Activated CD8-positive, alpha-beta memory T cell treated with anti-CD3 and anti-CD28 coated beads for 1 hour (primary cell): Measurements from ENCODE around the gene MCTP2.
"Not testable (repeated sequence)": the region's sequence is repeated elsewhere in the genome, so short reads cannot be mapped to it uniquely, and the experiment has no call there.

Experiments used
- DNase-seq, 2 donors: peaks; one replicate each; pipeline ENCODE4 v3.0.0-alpha.2; 2020; ENCODE audit warnings: low read depth in 1 of 2; ENCODE audit errors: extremely low read depth in 1 of 2

Gene MCTP2

GRCh38 chr15:94234300-94234699 is 2.9 kb downstream of the MCTP2 start:
- no peak for DNase-seq

GRCh38 chr15:94235041-94235440 is 3.7 kb downstream of the MCTP2 start:
- no peak for DNase-seq

GRCh38 chr15:94235646-94236045 is 4.3 kb downstream of the MCTP2 start:
- DNase-seq, result no peak

- DNase-seq, result no peak
Observed at GRCh38 chr15:94236608-94237007, 5.2 kb downstream of the MCTP2 start.

GRCh38 chr15:94237903-94238302 is 6.5 kb downstream of the MCTP2 start:
- DNase-seq, result no peak

GRCh38 chr15:94238539-94239118 is 7.3 kb downstream of the MCTP2 start:
- no peak for DNase-seq

GRCh38 chr15:94239474-94239873 is 8.1 kb downstream of the MCTP2 start:
- DNase-seq, result no peak

GRCh38 chr15:94240480-94240879 is 9.1 kb downstream of the MCTP2 start:
- no peak for DNase-seq

GRCh38 chr15:94242257-94242656 is 10.9 kb downstream of the MCTP2 start:
- no peak for DNase-seq

- not testable (repeated sequence) for DNase-seq
Observed at GRCh38 chr15:94243003-94243402, 11.6 kb downstream of the MCTP2 start.

- no peak for DNase-seq
Observed at GRCh38 chr15:94243418-94243817, 12.1 kb downstream of the MCTP2 start.

GRCh38 chr15:94246016-94246415 is 14.7 kb downstream of the MCTP2 start:
- DNase-seq, result no peak

- no peak for DNase-seq
Observed at GRCh38 chr15:94247789-94248638, 16.7 kb downstream of the MCTP2 start.

- DNase-seq, result no peak
Observed at GRCh38 chr15:94250801-94251200, 19.4 kb downstream of the MCTP2 start.

- DNase-seq, result no peak
Observed at GRCh38 chr15:94252223-94252766, 20.9 kb downstream of the MCTP2 start.

GRCh38 chr15:94252906-94253491 is 21.6 kb downstream of the MCTP2 start:
- DNase-seq, result no peak

GRCh38 chr15:94253742-94254141 is 22.4 kb downstream of the MCTP2 start:
- DNase-seq, result no peak

- DNase-seq, result no peak
Observed at GRCh38 chr15:94255540-94255939, 24.2 kb downstream of the MCTP2 start.

- no peak for DNase-seq
Observed at GRCh38 chr15:94256511-94256910, 25.1 kb downstream of the MCTP2 start.

GRCh38 chr15:94257776-94258175 is 26.4 kb downstream of the MCTP2 start:
- not testable (repeated sequence) for DNase-seq

- no peak for DNase-seq
Observed at GRCh38 chr15:94258246-94258645, 26.9 kb downstream of the MCTP2 start.
